ENCODE measurements around the gene MTF2.

MTF2 gene

DNA sequence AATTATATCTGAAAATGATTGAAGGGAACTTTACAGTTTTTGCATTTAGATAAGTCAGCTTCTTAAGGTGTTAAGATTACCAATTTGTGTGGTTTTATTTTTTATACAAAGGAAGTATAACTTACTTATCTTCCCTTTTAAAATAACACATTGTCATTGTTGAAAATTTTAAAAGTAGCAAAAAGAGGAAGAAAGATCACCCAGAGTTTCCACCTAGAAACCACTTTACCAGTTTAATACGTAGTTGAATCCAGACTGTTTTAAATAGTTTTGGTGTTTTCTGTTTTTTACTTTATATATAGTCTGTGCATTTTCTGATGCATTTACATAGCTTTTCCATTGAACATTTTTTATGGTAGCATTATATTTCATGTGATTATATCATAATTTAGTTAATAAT, 107.6 kb downstream of the MTF2 start:
- DNase-seq (ENCODE audit: low spot score): no peak
